ENCODE measurements around the gene PRKACG.

GRCh38 chr9:68998385-68998784, 15.5 kb downstream of the PRKACG start:
- TF ChIP-seq POLR2AphosphoS5 (IDR thresholded peaks at IDR 0.05) (no peak), CTCF (IDR thresholded peaks at IDR 0.05; ENCODE audit: poor library complexity, severe bottlenecking) (no peak), RAD21 (conservative IDR thresholded peaks at IDR 0.05) (no peak), REST (IDR thresholded peaks at IDR 0.05; ENCODE audit: borderline replicate concordance) (no peak), EZH2 (IDR thresholded peaks at IDR 0.05; ENCODE audit: borderline replicate concordance, insufficient read depth, low read length, poor library complexity, severe bottlenecking) (no peak), EP300 (conservative IDR thresholded peaks at IDR 0.05; ENCODE audit: poor library complexity, severe bottlenecking) (no peak)

All from neural cell (in vitro differentiated cells).